Neural progenitor cell (in vitro differentiated cells): ENCODE data around the gene FAAP100. TPM values are rescaled to one million over a fixed set of nuclear protein-coding genes. Genes with fewer than 3 reads are reported as not detected.

Experiments used
- DNase-seq: peaks from one replicate; pipeline ENCODE4 v3.0.0-alpha.2; 2016; ENCODE audit warnings: low spot score
- H2AFZ ChIP-seq: fragments of 200-600 bp; sonication (generic); replicated peaks from 2 replicates; pipeline ENCODE4 v1.6.1; 2016; ENCODE audit warnings: antibody characterized with exemption
- H3F3A ChIP-seq: fragments of 200-600 bp; sonication (generic); 2 replicates; pipeline ENCODE4 v1.6.1; 2016; ENCODE audit warnings: antibody characterized with exemption, low read depth
- H3K27ac ChIP-seq: fragments of 200-600 bp; sonication (generic); 2 replicates; pipeline ENCODE4 v1.5.1; 2016; ENCODE audit warnings: mild to moderate bottlenecking
- H3K27me3 ChIP-seq: fragments of 200-600 bp; sonication (generic); 2 replicates; pipeline ENCODE4 v1.6.1; 2016; ENCODE audit warnings: mild to moderate bottlenecking, moderate library complexity
- H3K36me3 ChIP-seq: fragments of 200-600 bp; sonication (generic); 2 replicates; pipeline ENCODE4 v1.5.1; 2016
- H3K4me1 ChIP-seq: fragments of 200-600 bp; sonication (generic); 2 replicates; pipeline ENCODE4 v1.6.1; 2016; ENCODE audit warnings: mixed run types
- H3K4me2 ChIP-seq: fragments of 200-600 bp; sonication (generic); 2 replicates; pipeline ENCODE4 v1.6.1; 2016
- H3K4me3 ChIP-seq: fragments of 200-600 bp; sonication (generic); 2 replicates; pipeline ENCODE4 v1.5.1; 2016
- H3K79me2 ChIP-seq: fragments of 200-600 bp; sonication (generic); 2 replicates; pipeline ENCODE4 v1.6.1; 2016; ENCODE audit warnings: low read depth
- H3K9ac ChIP-seq: fragments of 200-600 bp; sonication (generic); 2 replicates; pipeline ENCODE4 v1.6.1; 2016
- H3K9me3 ChIP-seq: fragments of 200-600 bp; sonication (generic); 2 replicates; pipeline ENCODE4 v1.5.1; 2016; ENCODE audit warnings: low read depth
- H4K20me1 ChIP-seq: fragments of 200-600 bp; sonication (generic); 2 replicates; pipeline ENCODE4 v1.6.1; 2016; ENCODE audit warnings: low read depth
- H3K27ac Mint-ChIP-seq: 3 replicates; pipeline ENCODE4 v1.8.0; 2021; ENCODE audit warnings: mixed read lengths
- H3K27me3 Mint-ChIP-seq: 2 replicates; pipeline ENCODE4 v1.8.0; 2022; ENCODE audit warnings: low read depth, mild to moderate bottlenecking, inconsistent platforms, moderate library complexity, mixed read lengths; ENCODE audit not compliant: insufficient read depth
- H3K36me3 Mint-ChIP-seq: 3 replicates; pipeline ENCODE4 v1.8.0; 2021; ENCODE audit warnings: mixed read lengths
- H3K4me1 Mint-ChIP-seq: 3 replicates; pipeline ENCODE4 v1.8.0; 2021; ENCODE audit warnings: mixed read lengths
- H3K4me3 Mint-ChIP-seq: 3 replicates; pipeline ENCODE4 v1.8.0; 2021; ENCODE audit warnings: mild to moderate bottlenecking, moderate library complexity, mixed read lengths
- H3K9me3 Mint-ChIP-seq: 3 replicates; pipeline ENCODE4 v1.8.0; 2020; ENCODE audit warnings: mixed read lengths
- CTCF ChIP-seq: fragments of 200-600 bp; sonication (generic); IDR thresholded peaks from 2 replicates; pipeline ENCODE4 v1.5.1; 2017; ENCODE audit warnings: antibody characterized with exemption, mild to moderate bottlenecking
- EZH2 ChIP-seq: fragments of 200-600 bp; sonication (generic); IDR thresholded peaks from 2 replicates; pipeline ENCODE4 v1.6.1; 2017; ENCODE audit warnings: antibody characterized with exemption, mild to moderate bottlenecking, moderate library complexity
- EZH2phosphoT487 ChIP-seq: fragments of 200-600 bp; sonication (generic); IDR thresholded peaks from 2 replicates; pipeline ENCODE4 v1.6.1; 2017; ENCODE audit warnings: antibody characterized with exemption
- total RNA-seq: library from RNA; depleted of rRNA; stranded (reverse); fragments of >200 nt; gene quantifications from 2 replicates; pipeline ENCODE4 v1.2.3, GENCODE V29; 2015; ENCODE audit warnings: low replicate concordance

Gene FAAP100
- total RNA-seq, 1 donor from 2014 or later = 9.7 TPM

GRCh38 chr17:81565231-81565630, 13.1 kb upstream of the FAAP100 start:
- Mint-ChIP-seq H3K9me3 (no peaks in the 10 kb centered on the region), H3K4me3 (no peak overlapping the region), H3K36me3 (peaks cover 12% of the 10 kb centered on the region), H3K27ac (peak overlapping the region; percentile 29), H3K4me1 (no peaks in the 10 kb centered on the region), H3K27me3 (no peaks in the 10 kb centered on the region)
- Histone ChIP-seq H2AFZ (no peak overlapping the region), H3K79me2 (no peaks in the 10 kb centered on the region), H3K36me3 (no peaks in the 10 kb centered on the region), H3K27ac (no peak overlapping the region), H3K4me2 (no peak overlapping the region), H3K4me1 (no peaks in the 10 kb centered on the region), H3K27me3 (no peaks in the 10 kb centered on the region), H3K9me3 (no peaks in the 10 kb centered on the region), H3F3A (no peaks in the 10 kb centered on the region), H4K20me1 (no peaks in the 10 kb centered on the region), H3K9ac (no peak overlapping the region), H3K4me3 (no peak overlapping the region)
- TF ChIP-seq EZH2phosphoT487 = no peak
- TF ChIP-seq CTCF = no peak
- TF ChIP-seq EZH2 = no peak
- no peak for DNase-seq

- Histone ChIP-seq H3K79me2 (no peaks in the 10 kb centered on the region), H3K4me1 (no peaks in the 10 kb centered on the region), H3K27me3 (no peaks in the 10 kb centered on the region), H3K27ac (no peak overlapping the region), H3K4me3 (no peak overlapping the region), H3K36me3 (no peaks in the 10 kb centered on the region), H3F3A (no peaks in the 10 kb centered on the region), H3K9me3 (no peaks in the 10 kb centered on the region), H3K4me2 (no peak overlapping the region), H4K20me1 (no peaks in the 10 kb centered on the region), H2AFZ (no peak overlapping the region), H3K9ac (no peak overlapping the region)
- TF ChIP-seq EZH2phosphoT487 = no peak
- no peak for TF ChIP-seq EZH2
- Mint-ChIP-seq H3K36me3 (peaks cover 12% of the 10 kb centered on the region), H3K27me3 (no peaks in the 10 kb centered on the region), H3K9me3 (no peaks in the 10 kb centered on the region), H3K4me1 (no peaks in the 10 kb centered on the region), H3K27ac (no peak overlapping the region), H3K4me3 (no peak overlapping the region)
- no peak for DNase-seq
Measured at GRCh38 chr17:81564778-81565177, 12.6 kb upstream of the FAAP100 start.

GRCh38 chr17:81563861-81564586, 11.9 kb upstream of the FAAP100 start:
- H3K27ac Mint-ChIP-seq = no peak overlapping the region
- Histone ChIP-seq H3K36me3 (no peaks in the 10 kb centered on the region), H3K4me1 (no peaks in the 10 kb centered on the region), H3K4me3 (no peak overlapping the region), H3F3A (no peaks in the 10 kb centered on the region), H3K27ac (no peak overlapping the region), H2AFZ (no peak overlapping the region), H4K20me1 (no peaks in the 10 kb centered on the region), H3K9me3 (no peaks in the 10 kb centered on the region), H3K9ac (no peak overlapping the region), H3K79me2 (no peaks in the 10 kb centered on the region), H3K27me3 (no peaks in the 10 kb centered on the region), H3K4me2 (no peak overlapping the region)
- no peak for TF ChIP-seq EZH2phosphoT487
- TF ChIP-seq CTCF = no peak
- no peak for TF ChIP-seq EZH2
- no peak overlapping the region for H3K4me3 Mint-ChIP-seq
- no peak for DNase-seq
- peaks cover 12% of the 10 kb centered on the region for H3K36me3 Mint-ChIP-seq
- H3K9me3 Mint-ChIP-seq = no peaks in the 10 kb centered on the region
- H3K4me1 Mint-ChIP-seq = no peaks in the 10 kb centered on the region
- H3K27me3 Mint-ChIP-seq = no peaks in the 10 kb centered on the region

GRCh38 chr17:81561494-81561885, 9.3 kb upstream of the FAAP100 start:
- no peaks in the 10 kb centered on the region for H3K4me1 ChIP-seq
- DNase-seq = no peak
- no peak overlapping the region for H3K27ac ChIP-seq
- Mint-ChIP-seq H3K9me3 (no peaks in the 10 kb centered on the region), H3K4me1 (no peaks in the 10 kb centered on the region), H3K4me3 (no peak overlapping the region), H3K36me3 (peaks cover 16% of the 10 kb centered on the region), H3K27me3 (peaks cover under 1% of the 10 kb centered on the region), H3K27ac (no peak overlapping the region)
- H4K20me1 ChIP-seq = no peaks in the 10 kb centered on the region
- H3F3A ChIP-seq = no peaks in the 10 kb centered on the region
- H3K4me3 ChIP-seq = no peak overlapping the region
- no peak overlapping the region for H3K4me2 ChIP-seq
- no peaks in the 10 kb centered on the region for H3K9me3 ChIP-seq
- no peaks in the 10 kb centered on the region for H3K36me3 ChIP-seq
- no peak overlapping the region for H2AFZ ChIP-seq
- TF ChIP-seq CTCF (no peak), EZH2phosphoT487 (no peak), EZH2 (no peak)
- no peaks in the 10 kb centered on the region for H3K79me2 ChIP-seq
- no peaks in the 10 kb centered on the region for H3K27me3 ChIP-seq
- H3K9ac ChIP-seq = no peak overlapping the region
